ENCODE data around the gene PHF13.

GRCh38 chr1:6580593-6581409 is 32.7 kb upstream of the PHF13 start:
- TF ChIP-seq CTCF (IDR thresholded peaks at IDR 0.05) (peak in 1 of 2 donors; percentile 10), EP300 (IDR thresholded peaks at IDR 0.05) (no peak), POLR2AphosphoS5 (IDR thresholded peaks at IDR 0.05) (no peak), POLR2A (IDR thresholded peaks at IDR 0.05) (no peak)
